ENCODE measurements around the gene LRRC75A. TPM values are rescaled to one million over a fixed set of nuclear protein-coding genes. Genes with fewer than 3 reads are reported as not detected.

Gene LRRC75A
- total RNA-seq, 1 experiment from 2014 or later: 10.1 TPM

GRCh38 chr17:16479264-16479663, 12.7 kb downstream of the LRRC75A start:
- WGBS (ENCODE audit: extremely low coverage, insufficient read length, low lambda C conversion rate): no CpG with 5 or more reads among the region's 2 CpGs
- no peak overlapping the region for H3K56ac ChIP-seq (ENCODE audit: insufficient read length, low read depth, low read length)
- no peak for TF ChIP-seq CTCF (conservative IDR thresholded peaks at IDR 0.05)
- H2AFZ ChIP-seq (ENCODE audit: low read length): no peak overlapping the region
- DNase-seq: no peak
- H3K4ac ChIP-seq (ENCODE audit: low read depth, low read length): no peak overlapping the region
- no peak overlapping the region for H2BK5ac ChIP-seq (ENCODE audit: insufficient read length, low read length)
- H2BK15ac ChIP-seq (ENCODE audit: low read depth, low read length): no peak overlapping the region
- no peak overlapping the region for H3K23ac ChIP-seq (ENCODE audit: insufficient read length, low read depth, low read length)
- no peak overlapping the region for H2BK20ac ChIP-seq (ENCODE audit: low read depth, low read length, poor library complexity, severe bottlenecking)
- no peak overlapping the region for H3K9ac ChIP-seq (ENCODE audit: extremely low read depth, insufficient read length, low read length)
- Mint-ChIP-seq H3K4me3 (no peak overlapping the region), H3K27ac (peak overlapping the region; percentile 28 to 61 (median 60); a peak in 4 of 7 replicates), H3K9me3 (no peaks in the 10 kb centered on the region), H3K27me3 (ENCODE audit: low read depth) (no peaks in the 10 kb centered on the region), H3K36me3 (ENCODE audit: insufficient read depth in 1 of 3, low read depth in 3 of 3) (peaks cover 2 to 5% (median 4%) of the 10 kb centered on the region in 3 experiments; a peak in 2 of 7 replicates), H3K4me1 (peaks cover 37 to 46% of the 10 kb centered on the region in 2 experiments)
- no peak overlapping the region for H3K18ac ChIP-seq (ENCODE audit: insufficient read length, low read depth, low read length)
- no peaks in the 10 kb centered on the region for H3K79me2 ChIP-seq (ENCODE audit: insufficient read depth, low read length)
- H2BK120ac ChIP-seq (ENCODE audit: low read depth, low read length, poor library complexity, severe bottlenecking): no peak overlapping the region
- peaks cover 8% of the 10 kb centered on the region; the same call in 1 of the 2 replicates for H3K4me1 ChIP-seq (ENCODE audit: insufficient read depth, low read length)
- H4K8ac ChIP-seq (replicated peaks; ENCODE audit: insufficient read length, low read depth, low read length): no peak overlapping the region
- H3K9me3 ChIP-seq (ENCODE audit: control insufficient read depth, low read depth, low read length): no peaks in the 10 kb centered on the region
- H4K91ac ChIP-seq (ENCODE audit: insufficient read length, low read depth, low read length): no peak overlapping the region
- H3K4me2 ChIP-seq (ENCODE audit: insufficient read depth, insufficient read length, low read length): no peak overlapping the region
- H3K27me3 ChIP-seq (ENCODE audit: insufficient read depth, low read length): no peaks in the 10 kb centered on the region
- H2BK12ac ChIP-seq (ENCODE audit: insufficient read length, low read depth, low read length): no peak overlapping the region
- H3K27ac ChIP-seq (ENCODE audit: insufficient read length, low read depth, low read length): no peak overlapping the region
- H4K5ac ChIP-seq (ENCODE audit: insufficient read length, low read depth, low read length): no peak overlapping the region
- H3K79me1 ChIP-seq (ENCODE audit: insufficient read depth, low read depth, low read length, poor library complexity, severe bottlenecking): no peaks in the 10 kb centered on the region
- peaks cover 1% of the 10 kb centered on the region for H3K23me2 ChIP-seq (ENCODE audit: insufficient read length, low read depth, low read length, poor library complexity, severe bottlenecking)
- H2AK5ac ChIP-seq (ENCODE audit: insufficient read length, low read length): no peak overlapping the region
- no peak overlapping the region for H3T11ph ChIP-seq (ENCODE audit: low read length)
- H4K20me1 ChIP-seq (ENCODE audit: control insufficient read depth, insufficient read depth, insufficient read length): no peaks in the 10 kb centered on the region
- H3K14ac ChIP-seq (ENCODE audit: insufficient read depth, low read length): no peak overlapping the region
